ENCODE data around the gene UBALD1. TPM values are rescaled to one million over a fixed set of nuclear protein-coding genes. Genes with fewer than 3 reads are reported as not detected.

The UBALD1 gene
- polyA plus RNA-seq, 1 donor (not counting 4 experiments of a cell fraction or from before 2014, with no cell fraction given) = 4.0 TPM

GRCh38 chr16:4607841-4608703, 6.6 kb downstream of the UBALD1 start:
- no peak overlapping the region for H3K4me2 ChIP-seq (ENCODE audit: control insufficient read depth, extremely low read depth, insufficient read depth, low read depth, low read length)
- peaks cover 3 to 4% of the 10 kb centered on the region in 2 experiments for H3K36me3 ChIP-seq (ENCODE audit: control insufficient read depth in 2 of 2, extremely low read depth in 1 of 2, insufficient read depth in 2 of 2, low read length in 2 of 2)
- no peaks in the 10 kb centered on the region for H3K27me3 ChIP-seq (ENCODE audit: control insufficient read depth, extremely low read depth, insufficient read depth, low read length)
- no peak for DNase-seq (ENCODE audit: low read depth, low spot score)
- peaks cover 9% of the 10 kb centered on the region for H3K4me1 ChIP-seq (ENCODE audit: control insufficient read depth, extremely low read depth, insufficient read depth, low read length)
- H3K4me3 ChIP-seq (ENCODE audit: control insufficient read depth in 2 of 3, extremely low read depth in 1 of 3, insufficient read depth in 2 of 3, low read depth in 1 of 3, low read length in 3 of 3) = no peak overlapping the region
- H4K20me1 ChIP-seq (ENCODE audit: control insufficient read depth, extremely low read depth, insufficient read depth, low read length) = no peaks in the 10 kb centered on the region
- H3K9me3 ChIP-seq (ENCODE audit: control insufficient read depth, low read depth, low read length) = no peaks in the 10 kb centered on the region
- no peaks in the 10 kb centered on the region for H3K9me1 ChIP-seq (ENCODE audit: control insufficient read depth, extremely low read depth, insufficient read depth, low read length)
- FAIRE-seq = no peak
- H2AFZ ChIP-seq (ENCODE audit: control insufficient read depth, low read length) = no peak overlapping the region
- no peak overlapping the region for H3K9ac ChIP-seq (ENCODE audit: control insufficient read depth, extremely low read depth, insufficient read depth, low read length)
- dilution Hi-C loops (cut with MboI; ENCODE audit: extremely low pct_ligation_motif_present, low sequenced_read_pairs) = no loop called here
- TF ChIP-seq EZH2 (IDR thresholded peaks at IDR 0.05; ENCODE audit: low read length) = no peak
- TF ChIP-seq CTCF (optimal IDR thresholded peaks at IDR 0.05 in 1 of 3, IDR thresholded peaks at IDR 0.05 in 1 of 3, conservative IDR thresholded peaks at IDR 0.05 in 1 of 3; ENCODE audit: extremely low read depth in 1 of 3, insufficient read depth in 2 of 3, low read length in 3 of 3) = no peak
- H3K79me2 ChIP-seq (ENCODE audit: control insufficient read depth, insufficient read depth, low read length) = peaks cover 22% of the 10 kb centered on the region
- H3K27ac ChIP-seq (ENCODE audit: control insufficient read depth, insufficient read depth, low read length) = no peak overlapping the region

GRCh38 chr16:4606354-4606753, 8.3 kb downstream of the UBALD1 start:
- Histone ChIP-seq H3K4me2 (ENCODE audit: control insufficient read depth, extremely low read depth, insufficient read depth, low read depth, low read length) (no peak overlapping the region), H3K79me2 (ENCODE audit: control insufficient read depth, insufficient read depth, low read length) (peaks cover 9% of the 10 kb centered on the region), H3K9me3 (ENCODE audit: control insufficient read depth, low read depth, low read length) (no peaks in the 10 kb centered on the region), H3K9me1 (ENCODE audit: control insufficient read depth, extremely low read depth, insufficient read depth, low read length) (no peaks in the 10 kb centered on the region), H3K27ac (ENCODE audit: control insufficient read depth, insufficient read depth, low read length) (no peak overlapping the region), H3K27me3 (ENCODE audit: control insufficient read depth, extremely low read depth, insufficient read depth, low read length) (peaks cover 11% of the 10 kb centered on the region), H3K4me1 (ENCODE audit: control insufficient read depth, extremely low read depth, insufficient read depth, low read length) (peaks cover 2% of the 10 kb centered on the region), H3K9ac (ENCODE audit: control insufficient read depth, extremely low read depth, insufficient read depth, low read length) (no peak overlapping the region), H3K4me3 (ENCODE audit: control insufficient read depth in 2 of 3, extremely low read depth in 1 of 3, insufficient read depth in 2 of 3, low read depth in 1 of 3, low read length in 3 of 3) (no peak overlapping the region), H2AFZ (ENCODE audit: control insufficient read depth, low read length) (no peak overlapping the region), H3K36me3 (ENCODE audit: control insufficient read depth in 2 of 2, extremely low read depth in 1 of 2, insufficient read depth in 2 of 2, low read length in 2 of 2) (peaks cover 3 to 4% of the 10 kb centered on the region in 2 experiments), H4K20me1 (ENCODE audit: control insufficient read depth, extremely low read depth, insufficient read depth, low read length) (no peaks in the 10 kb centered on the region)
- FAIRE-seq (no peak), DNase-seq (ENCODE audit: low read depth, low spot score) (no peak)
- dilution Hi-C loops (cut with MboI; ENCODE audit: extremely low pct_ligation_motif_present, low sequenced_read_pairs) = no loop called here
- TF ChIP-seq EZH2 (IDR thresholded peaks at IDR 0.05; ENCODE audit: low read length) (no peak), CTCF (optimal IDR thresholded peaks at IDR 0.05 in 1 of 3, IDR thresholded peaks at IDR 0.05 in 1 of 3, conservative IDR thresholded peaks at IDR 0.05 in 1 of 3; ENCODE audit: extremely low read depth in 1 of 3, insufficient read depth in 2 of 3, low read length in 3 of 3) (no peak)
